Measurements from ENCODE around the gene INKA1.

The INKA1 gene

GRCh38 chr3:49785565-49786356, 17.3 kb upstream of the INKA1 start:
- peak overlapping the region; percentile 42; the same call in 1 of the 2 replicates for H3K27ac ChIP-seq
- H4K20me1 ChIP-seq (ENCODE audit: insufficient read depth) = no peaks in the 10 kb centered on the region

GRCh38 chr3:49786357-49787181, 16.5 kb upstream of the INKA1 start, which contains the start of gene IP6K1:
Gene IP6K1, minus strand, starts transcription at chr3:49786542. Its CDS starts 38,502 bp downstream, at chr3:49748040.
- H2AFZ ChIP-seq (ENCODE audit: low read depth) = peak within 1 kb of the TSS; percentile 76
- H3K27ac ChIP-seq = peak within 1 kb of the TSS; percentile 52

More at GRCh38 chr3:49785565-49786356, 17.3 kb upstream of the INKA1 start:
- Histone ChIP-seq H3K9ac (peak overlapping the region; percentile 73), H3K4me1 (ENCODE audit: low read depth, poor library complexity, severe bottlenecking) (peaks cover 10% of the 10 kb centered on the region), H3K79me2 (ENCODE audit: insufficient read depth, low read depth) (peaks cover 33% of the 10 kb centered on the region), H3K36me3 (ENCODE audit: insufficient read depth) (no peaks in the 10 kb centered on the region), H3K4me2 (peak overlapping the region; percentile 87), H3K4me3 (IDR thresholded peaks at IDR 0.05; ENCODE audit: insufficient read depth, low read depth, low read length) (peak overlapping the region; percentile 52), H3K27me3 (ENCODE audit: insufficient read depth, low read depth) (no peaks in the 10 kb centered on the region), H2AFZ (ENCODE audit: low read depth) (peak overlapping the region; percentile 59)
- no peak for TF ChIP-seq CTCF (conservative IDR thresholded peaks at IDR 0.05; ENCODE audit: low read depth, low read length)

GRCh38 chr3:49787182-49787464, 15.9 kb upstream of the INKA1 start:
- H3K79me2 ChIP-seq (ENCODE audit: insufficient read depth, low read depth) = peaks cover 22% of the 10 kb centered on the region
- peak overlapping the region; percentile 73; the same call in 1 of the 2 replicates for H3K9ac ChIP-seq
- H3K4me1 ChIP-seq (ENCODE audit: low read depth, poor library complexity, severe bottlenecking) = peaks cover 10% of the 10 kb centered on the region
- no peaks in the 10 kb centered on the region for H4K20me1 ChIP-seq (ENCODE audit: insufficient read depth)
- no peak for TF ChIP-seq CTCF (conservative IDR thresholded peaks at IDR 0.05; ENCODE audit: low read depth, low read length)
- no peaks in the 10 kb centered on the region for H3K36me3 ChIP-seq (ENCODE audit: insufficient read depth)
- H3K4me3 ChIP-seq (IDR thresholded peaks at IDR 0.05; ENCODE audit: insufficient read depth, low read depth, low read length) = no peak overlapping the region
- H3K27me3 ChIP-seq (ENCODE audit: insufficient read depth, low read depth) = no peaks in the 10 kb centered on the region
- H3K27ac ChIP-seq = no peak overlapping the region; the same call in 1 of the 2 replicates
- H3K4me2 ChIP-seq = peak overlapping the region; percentile 76
- H2AFZ ChIP-seq (ENCODE audit: low read depth) = peak overlapping the region; percentile 76; the same call in 1 of the 2 replicates

More at GRCh38 chr3:49786357-49787181, 16.5 kb upstream of the INKA1 start, which contains the start of gene IP6K1:
- H3K79me2 ChIP-seq (ENCODE audit: insufficient read depth, low read depth) = peaks cover 25% of the 10 kb centered on the region
- H3K4me2 ChIP-seq = peak within 1 kb of the TSS; percentile 87
- H3K27me3 ChIP-seq (ENCODE audit: insufficient read depth, low read depth) = no peaks in the 10 kb centered on the region
- H4K20me1 ChIP-seq (ENCODE audit: insufficient read depth) = no peaks in the 10 kb centered on the region
- peak within 1 kb of the TSS; percentile 73 for H3K9ac ChIP-seq
- H3K4me3 ChIP-seq (IDR thresholded peaks at IDR 0.05; ENCODE audit: insufficient read depth, low read depth, low read length) = peak within 1 kb of the TSS; percentile 52
- H3K36me3 ChIP-seq (ENCODE audit: insufficient read depth) = no peaks in the 10 kb centered on the region
- TF ChIP-seq CTCF (conservative IDR thresholded peaks at IDR 0.05; ENCODE audit: low read depth, low read length) = no peak
- H3K4me1 ChIP-seq (ENCODE audit: low read depth, poor library complexity, severe bottlenecking) = peaks cover 10% of the 10 kb centered on the region

GRCh38 chr3:49787536-49787935, 15.5 kb upstream of the INKA1 start:
- Histone ChIP-seq H3K27me3 (ENCODE audit: insufficient read depth, low read depth) (no peaks in the 10 kb centered on the region), H4K20me1 (ENCODE audit: insufficient read depth) (no peaks in the 10 kb centered on the region), H3K9ac (no peak overlapping the region), H3K4me2 (no peak overlapping the region), H3K27ac (no peak overlapping the region), H2AFZ (ENCODE audit: low read depth) (peak overlapping the region; percentile 76; the same call in 1 of the 2 replicates), H3K36me3 (ENCODE audit: insufficient read depth) (no peaks in the 10 kb centered on the region), H3K79me2 (ENCODE audit: insufficient read depth, low read depth) (peaks cover 22% of the 10 kb centered on the region), H3K4me1 (ENCODE audit: low read depth, poor library complexity, severe bottlenecking) (peaks cover 10% of the 10 kb centered on the region), H3K4me3 (IDR thresholded peaks at IDR 0.05; ENCODE audit: insufficient read depth, low read depth, low read length) (no peak overlapping the region)
- no peak for TF ChIP-seq CTCF (conservative IDR thresholded peaks at IDR 0.05; ENCODE audit: low read depth, low read length)
